Measurements from ENCODE around the gene NDUFAF5. TPM values are rescaled to one million over a fixed set of nuclear protein-coding genes. Genes with fewer than 3 reads are reported as not detected.

Gene NDUFAF5
- total and polyA plus RNA-seq, 2 of the 8 experiments (the other 6 are each of a cell fraction or from before 2014, with no cell fraction given), result 11.8 to 32.3 TPM

GRCh38 chr20:13790708-13791107 is 5.9 kb downstream of the NDUFAF5 start:
- H2BK120ac ChIP-seq (replicated peaks; ENCODE audit: low read depth, low read length), result no peak overlapping the region
- no peak overlapping the region for H3K56ac ChIP-seq (replicated peaks; ENCODE audit: insufficient read length, low read depth, low read length)
- H3K4me3 ChIP-seq (ENCODE audit: extremely low read depth in 1 of 4, insufficient read depth in 2 of 4, low read depth in 3 of 4, low read length in 4 of 4), result no peak overlapping the region
- peaks cover 5 to 19% of the 10 kb centered on the region in 2 experiments for H3K79me2 ChIP-seq (ENCODE audit: control insufficient read depth in 1 of 2, insufficient read depth in 2 of 2, low read length in 2 of 2)
- no peak overlapping the region for H3K14ac ChIP-seq (ENCODE audit: insufficient read length)
- H4K20me1 ChIP-seq (replicated peaks in 1 of 2; ENCODE audit: control insufficient read depth in 1 of 2, insufficient read depth in 2 of 2, low read length in 2 of 2), result peaks cover 0 to 3% of the 10 kb centered on the region in 2 experiments
- H3K79me1 ChIP-seq (ENCODE audit: low read depth, low read length), result 0 out of 2 replicates have a peak, but pooled peaks cover 4% of the 10 kb centered on the region
- no peak overlapping the region for H3K18ac ChIP-seq (ENCODE audit: extremely low read depth, low read length)
- no peak overlapping the region for H2BK20ac ChIP-seq (ENCODE audit: low read length)
- WGBS, 2 experiments (ENCODE audit: extremely low coverage in 1 of 2, insufficient coverage in 1 of 2, insufficient read length in 1 of 2, insufficient replicate concordance in 2 of 2, low coverage in 1 of 2, low lambda C conversion rate in 2 of 2, missing lambda C conversion rate in 1 of 2), result 85% methylated on average over 2 of the region's 2 CpGs; no CpG with 5 or more reads in 1 of the 2 experiments
- H3K9me3 ChIP-seq (ENCODE audit: insufficient read depth in 2 of 2, low read depth in 1 of 2, low read length in 1 of 2), result no peaks in the 10 kb centered on the region
- ChIA-PET POLR2A (ENCODE audit: partially characterized antibody) (interaction anchor here (1.5 to 2.1 kb wide), 2 partner anchors 10 to 19 kb away, joined by 4 to 5 read pairs; no protein-coding TSS in a partner anchor), CTCF (ENCODE audit: partially characterized antibody) (interaction anchor here (1.3 kb wide), 1 partner anchor 89 kb away, joined by 3 read pairs; no protein-coding TSS in a partner anchor)
- peaks cover 15 to 55% (median 39%) of the 10 kb centered on the region in 4 experiments for H3K36me3 ChIP-seq (ENCODE audit: control insufficient read depth in 2 of 4, insufficient read depth in 4 of 4, low read length in 3 of 4)
- no peak overlapping the region for H3K27ac ChIP-seq (ENCODE audit: low read depth, low read length)
- H2BK5ac ChIP-seq (ENCODE audit: low read depth, low read length), result no peak overlapping the region
- no peak overlapping the region for H3K23ac ChIP-seq (ENCODE audit: insufficient read length)
- no peaks in the 10 kb centered on the region for H3K27me3 ChIP-seq (replicated peaks in 1 of 4; ENCODE audit: control insufficient read depth in 3 of 4, extremely low read depth in 1 of 4, insufficient read depth in 3 of 4, low read length in 3 of 4)
- peaks cover 0 to 4% (median 0%) of the 10 kb centered on the region in 4 experiments; a peak in 2 of 7 replicates for H3K4me1 ChIP-seq (replicated peaks in 1 of 4; ENCODE audit: control insufficient read depth in 3 of 4, insufficient read depth in 4 of 4, low read length in 3 of 4)
- no peak overlapping the region for H2AFZ ChIP-seq (ENCODE audit: low read length)
- FAIRE-seq, result no peak
- H4K8ac ChIP-seq (ENCODE audit: extremely low read depth, insufficient read depth, low read length), result no peak overlapping the region
- no peak overlapping the region for H3K4ac ChIP-seq (replicated peaks; ENCODE audit: insufficient read length, low read depth, low read length)
- no peak for DNase-seq (ENCODE audit: low read depth in 1 of 2, low spot score in 2 of 2)
- H3K23me2 ChIP-seq (ENCODE audit: low read depth, low read length), result peaks cover 3% of the 10 kb centered on the region; the same call in 1 of the 2 replicates
- no peak overlapping the region for H3K4me2 ChIP-seq (ENCODE audit: insufficient read depth in 1 of 2, low read depth in 2 of 2, low read length in 2 of 2)
- H4K5ac ChIP-seq (ENCODE audit: insufficient read length, low read depth, low read length), result no peak overlapping the region
- no peak overlapping the region for H3K9ac ChIP-seq (replicated peaks in 1 of 4; ENCODE audit: extremely low read depth in 1 of 4, low read depth in 3 of 4, low read length in 3 of 4)
- no peak overlapping the region for H4K91ac ChIP-seq (replicated peaks; ENCODE audit: insufficient read length, low read length)
- no peak overlapping the region for H2BK12ac ChIP-seq (ENCODE audit: low read depth, low read length)
- no peak overlapping the region for H2BK15ac ChIP-seq (ENCODE audit: low read length)
- H2AK5ac ChIP-seq (ENCODE audit: low read depth, low read length), result no peak overlapping the region
- TF ChIP-seq CBX5 (IDR thresholded peaks at IDR 0.05; ENCODE audit: low read depth, low read length) (no peak), KDM5A (IDR thresholded peaks at IDR 0.05; ENCODE audit: low read length) (no peak), GTF2F1 (IDR thresholded peaks at IDR 0.05; ENCODE audit: borderline replicate concordance, low read depth, low read length) (no peak), BRCA1 (IDR thresholded peaks at IDR 0.05; ENCODE audit: low read depth, low read length) (no peak), TAF1 (IDR thresholded peaks at IDR 0.05; ENCODE audit: low read depth, low read length) (no peak), GABPA (IDR thresholded peaks at IDR 0.05; ENCODE audit: borderline replicate concordance, insufficient read depth, low read length) (no peak), HDAC6 (IDR thresholded peaks at IDR 0.05; ENCODE audit: low read depth, low read length) (no peak), SUZ12 (IDR thresholded peaks at IDR 0.05; ENCODE audit: low read length) (no peak), BCL11A (IDR thresholded peaks at IDR 0.05; ENCODE audit: low read depth in 2 of 2, low read length in 2 of 2) (no peak), HDAC2 (IDR thresholded peaks at IDR 0.05; ENCODE audit: borderline replicate concordance in 1 of 2, low read depth in 2 of 2, low read length in 2 of 2) (no peak), EGR1 (IDR thresholded peaks at IDR 0.05; ENCODE audit: borderline replicate concordance, low read depth, low read length) (no peak), SIX5 (IDR thresholded peaks at IDR 0.05; ENCODE audit: low read depth, low read length) (no peak), POU5F1 (IDR thresholded peaks at IDR 0.05; ENCODE audit: low read depth, low read length) (no peak), FOSL1 (IDR thresholded peaks at IDR 0.05; ENCODE audit: insufficient read depth, low read depth, low read length) (no peak)
